GM21528 (cell line): ENCODE results near the gene MYOC.
"Not testable (repeated sequence)": the region's sequence is repeated elsewhere in the genome, so short reads cannot be mapped to it uniquely, and the experiment has no call there.

Source experiments
- ATAC-seq: cut with Tn5 transposase; IDR thresholded peaks from one replicate; pipeline ENCODE4 v1.9.1; 2021; ENCODE audit warnings: mild to moderate bottlenecking, moderate library complexity; ENCODE audit not compliant: unreplicated experiment, low FRiP score

Gene MYOC

GRCh38 chr1:171654201-171654941, 1.9 kb upstream of the MYOC start:
- no peak for ATAC-seq

- no peak for ATAC-seq
These were observed 1.3 kb upstream of the MYOC start for GRCh38 chr1:171653796-171654195.

GRCh38 chr1:171646249-171646560, 6.3 kb downstream of the MYOC start:
- no peak for ATAC-seq

GRCh38 chr1:171645553-171646248, 6.8 kb downstream of the MYOC start:
- no peak for ATAC-seq

- no peak for ATAC-seq
These were observed 7.5 kb downstream of the MYOC start for GRCh38 chr1:171644805-171645483.

- ATAC-seq, result no peak
These were observed 9.3 kb downstream of the MYOC start for GRCh38 chr1:171643156-171643555.

GRCh38 chr1:171642197-171642596, 10.3 kb downstream of the MYOC start:
- no peak for ATAC-seq

GRCh38 chr1:171641076-171641864, 11.2 kb downstream of the MYOC start:
- ATAC-seq, result no peak

GRCh38 chr1:171640225-171640624, 12.3 kb downstream of the MYOC start:
- ATAC-seq, result no peak

- ATAC-seq, result no peak
These were observed 14.4 kb downstream of the MYOC start for GRCh38 chr1:171637928-171638576.

GRCh38 chr1:171636141-171636540, 16.3 kb downstream of the MYOC start:
- no peak for ATAC-seq

- ATAC-seq, result no peak
These were observed 16.8 kb downstream of the MYOC start for GRCh38 chr1:171635661-171636060.

- ATAC-seq, result no peak
These were observed 24.3 kb downstream of the MYOC start for GRCh38 chr1:171628225-171628624.

GRCh38 chr1:171627020-171627419, 25.5 kb downstream of the MYOC start:
- ATAC-seq, result no peak

- no peak for ATAC-seq
These were observed 27.3 kb downstream of the MYOC start for GRCh38 chr1:171625225-171625624.

- no peak for ATAC-seq
These were observed 28.7 kb downstream of the MYOC start for GRCh38 chr1:171623651-171624331.

GRCh38 chr1:171622152-171622462, 30.4 kb downstream of the MYOC start, which contains the start of gene MYOCOS:
TSS of gene MYOCOS (plus strand) at chr1:171622243. CDS start at chr1:171623884, 1,641 bp downstream.
- ATAC-seq, result no peak

GRCh38 chr1:171616586-171616985, 35.9 kb downstream of the MYOC start:
- ATAC-seq, result no peak

- not testable (repeated sequence) for ATAC-seq
These were observed 37.2 kb downstream of the MYOC start for GRCh38 chr1:171615122-171615906.
